HG03196 (cell line): ENCODE measurements around the gene ZNF500.

ENCODE experiments used
- ATAC-seq: cut with Tn5 transposase; IDR thresholded peaks from one replicate; pipeline ENCODE4 v1.9.1; 2021; ENCODE audit not compliant: unreplicated experiment

The ZNF500 gene

GRCh38 chr16:4713663-4714501 lies 53.1 kb downstream of the ZNF500 start:
- no peak for ATAC-seq

- no peak for ATAC-seq
These were observed 57.5 kb downstream of the ZNF500 start for GRCh38 chr16:4709481-4709880.

GRCh38 chr16:4706871-4707270 lies 60.1 kb downstream of the ZNF500 start:
- ATAC-seq: no peak

- ATAC-seq: no peak
These were observed 62.0 kb downstream of the ZNF500 start for GRCh38 chr16:4704913-4705312.

- ATAC-seq: no peak
These were observed 62.5 kb downstream of the ZNF500 start for GRCh38 chr16:4704491-4704890.

GRCh38 chr16:4703906-4704305 lies 63.1 kb downstream of the ZNF500 start:
- ATAC-seq: no peak

GRCh38 chr16:4702466-4702808 lies 64.5 kb downstream of the ZNF500 start:
- no peak for ATAC-seq

GRCh38 chr16:4701791-4702465 lies 65.0 kb downstream of the ZNF500 start:
- no peak for ATAC-seq

- no peak for ATAC-seq
These were observed 65.8 kb downstream of the ZNF500 start for GRCh38 chr16:4700997-4701743.

GRCh38 chr16:4700380-4700996 lies 66.5 kb downstream of the ZNF500 start:
- no peak for ATAC-seq

GRCh38 chr16:4699046-4699556 lies 67.9 kb downstream of the ZNF500 start:
- ATAC-seq: no peak

GRCh38 chr16:4698321-4699045 lies 68.5 kb downstream of the ZNF500 start:
- ATAC-seq: no peak
